ENCODE results near the gene ATF6B.

Gene ATF6B

DNA sequence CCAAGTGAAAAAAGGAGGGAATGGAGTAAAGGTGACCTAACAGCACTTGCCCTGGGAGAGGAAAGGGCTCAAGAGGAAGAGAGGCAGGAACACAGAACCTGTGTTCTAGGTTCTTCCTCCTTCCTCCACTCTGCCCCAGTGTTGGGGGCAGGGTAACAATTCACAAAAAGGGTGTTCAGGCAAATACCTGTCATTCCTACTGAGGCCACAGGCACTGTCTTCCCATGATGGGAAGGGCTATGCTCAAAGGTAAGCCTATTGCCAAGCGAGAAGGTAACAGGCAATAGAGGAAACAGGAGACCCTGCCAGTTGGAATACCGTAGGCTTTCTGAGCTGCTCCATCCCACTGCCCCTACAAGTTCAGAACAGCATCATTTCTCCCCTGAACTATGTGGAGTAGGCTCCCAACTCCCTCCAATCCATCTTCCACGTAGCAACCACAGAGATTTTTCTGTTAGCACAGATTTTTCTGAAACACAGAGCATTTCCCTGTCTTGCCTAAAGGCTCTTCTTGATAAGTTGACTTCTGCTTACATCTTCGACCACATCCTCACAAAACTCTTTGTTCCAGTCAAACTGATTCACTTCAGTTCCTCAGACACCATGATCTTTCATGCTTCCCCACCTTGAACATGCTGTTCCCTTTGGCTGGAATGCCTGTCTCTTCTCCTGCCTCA is 45.1 kb upstream of the ATF6B start:
- TF ChIP-seq, protein P1, sequence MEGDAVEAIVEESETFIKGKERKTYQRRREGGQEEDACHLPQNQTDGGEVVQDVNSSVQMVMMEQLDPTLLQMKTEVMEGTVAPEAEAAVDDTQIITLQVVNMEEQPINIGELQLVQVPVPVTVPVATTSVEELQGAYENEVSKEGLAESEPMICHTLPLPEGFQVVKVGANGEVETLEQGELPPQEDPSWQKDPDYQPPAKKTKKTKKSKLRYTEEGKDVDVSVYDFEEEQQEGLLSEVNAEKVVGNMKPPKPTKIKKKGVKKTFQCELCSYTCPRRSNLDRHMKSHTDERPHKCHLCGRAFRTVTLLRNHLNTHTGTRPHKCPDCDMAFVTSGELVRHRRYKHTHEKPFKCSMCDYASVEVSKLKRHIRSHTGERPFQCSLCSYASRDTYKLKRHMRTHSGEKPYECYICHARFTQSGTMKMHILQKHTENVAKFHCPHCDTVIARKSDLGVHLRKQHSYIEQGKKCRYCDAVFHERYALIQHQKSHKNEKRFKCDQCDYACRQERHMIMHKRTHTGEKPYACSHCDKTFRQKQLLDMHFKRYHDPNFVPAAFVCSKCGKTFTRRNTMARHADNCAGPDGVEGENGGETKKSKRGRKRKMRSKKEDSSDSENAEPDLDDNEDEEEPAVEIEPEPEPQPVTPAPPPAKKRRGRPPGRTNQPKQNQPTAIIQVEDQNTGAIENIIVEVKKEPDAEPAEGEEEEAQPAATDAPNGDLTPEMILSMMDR (conservative IDR thresholded peaks at IDR 0.05; ENCODE audit: control insufficient read depth, insufficient read depth, low read depth, low read length) = no peak
- no peak for DNase-seq (ENCODE audit: low read depth)
- H3K4me3 ChIP-seq (ENCODE audit: control insufficient read depth, low read depth, low read length) = no peak overlapping the region

GRCh38 chr6:32171234-32171633 is 43.2 kb upstream of the ATF6B start:
- DNase-seq (ENCODE audit: low read depth) = no peak
- TF ChIP-seq, protein P1 (conservative IDR thresholded peaks at IDR 0.05; ENCODE audit: control insufficient read depth, insufficient read depth, low read depth, low read length) = no peak
- no peak overlapping the region for H3K4me3 ChIP-seq (ENCODE audit: control insufficient read depth, low read depth, low read length)

DNA sequence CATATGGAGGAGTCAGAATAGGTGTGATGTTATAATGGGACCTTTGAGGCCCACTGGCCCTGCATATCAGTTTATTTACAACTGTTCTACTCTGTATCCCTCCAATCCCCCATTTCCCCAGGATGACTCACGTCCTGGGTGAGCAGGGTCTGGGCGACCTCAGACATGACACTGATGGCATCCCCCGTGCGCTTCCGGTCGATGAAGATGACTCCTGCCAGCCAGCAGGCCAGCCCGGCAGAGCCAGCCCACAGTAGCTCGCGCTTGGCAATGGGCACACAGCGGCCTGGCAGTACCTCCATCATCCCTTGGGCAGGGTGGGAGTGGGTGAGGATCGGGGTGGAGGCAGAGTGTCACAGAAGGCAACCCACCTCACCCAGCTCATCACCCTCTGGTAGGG is 42.2 kb upstream of the ATF6B start:
- TF ChIP-seq, protein P1 (conservative IDR thresholded peaks at IDR 0.05; ENCODE audit: control insufficient read depth, insufficient read depth, low read depth, low read length) = no peak
- no peak overlapping the region for H3K4me3 ChIP-seq (ENCODE audit: control insufficient read depth, low read depth, low read length)
- DNase-seq (ENCODE audit: low read depth) = no peak

GRCh38 chr6:32168807-32169591 is 41.0 kb upstream of the ATF6B start:
- DNase-seq (ENCODE audit: low read depth) = peak; percentile 56
- TF ChIP-seq, protein P1 (conservative IDR thresholded peaks at IDR 0.05; ENCODE audit: control insufficient read depth, insufficient read depth, low read depth, low read length) = peak; percentile 1
- H3K4me3 ChIP-seq (ENCODE audit: control insufficient read depth, low read depth, low read length) = no peak overlapping the region

GRCh38 chr6:32168350-32168749 is 40.3 kb upstream of the ATF6B start:
- DNase-seq (ENCODE audit: low read depth) = no peak
- no peak overlapping the region for H3K4me3 ChIP-seq (ENCODE audit: control insufficient read depth, low read depth, low read length)
- TF ChIP-seq, protein P1 (conservative IDR thresholded peaks at IDR 0.05; ENCODE audit: control insufficient read depth, insufficient read depth, low read depth, low read length) = no peak

GRCh38 chr6:32167761-32168262 is 39.8 kb upstream of the ATF6B start:
- DNase-seq (ENCODE audit: low read depth) = no peak
- no peak overlapping the region for H3K4me3 ChIP-seq (ENCODE audit: control insufficient read depth, low read depth, low read length)
- TF ChIP-seq, protein P1 (conservative IDR thresholded peaks at IDR 0.05; ENCODE audit: control insufficient read depth, insufficient read depth, low read depth, low read length) = no peak
